Central memory CD8-positive, alpha-beta T cell (primary cell): ENCODE results near the gene CASK.

ENCODE experiments used
- ATAC-seq: fragments of 150-1000 bp; cut with Tn5 transposase; replicated peaks from 2 replicates; pipeline ENCODE4 v1.10.0; 2022; ENCODE audit warnings: mild to moderate bottlenecking, moderate FRiP score, moderate number of reproducible peaks; ENCODE audit not compliant: poor library complexity, severe bottlenecking; ENCODE audit errors: extremely low read depth
- DNase-seq, 2 donors: peaks; one replicate each; pipeline ENCODE4 v3.0.0; 2021; ENCODE audit warnings: low spot score in 2 of 2
- H3K27ac Mint-ChIP-seq: one replicate; pipeline ENCODE4 v1.8.0; 2022; ENCODE audit warnings: low read depth, mild to moderate bottlenecking, moderate library complexity, mixed read lengths
- H3K27me3 Mint-ChIP-seq: one replicate; pipeline ENCODE4 v1.8.0; 2022; ENCODE audit warnings: mixed read lengths
- H3K36me3 Mint-ChIP-seq: one replicate; pipeline ENCODE4 v1.8.0; 2022; ENCODE audit warnings: mild to moderate bottlenecking, moderate library complexity, mixed read lengths; ENCODE audit not compliant: insufficient read depth
- H3K4me1 Mint-ChIP-seq: one replicate; pipeline ENCODE4 v1.8.0; 2022; ENCODE audit warnings: mixed read lengths
- H3K4me3 Mint-ChIP-seq: one replicate; pipeline ENCODE4 v1.8.0; 2022; ENCODE audit warnings: mild to moderate bottlenecking, moderate library complexity, mixed read lengths
- H3K9me3 Mint-ChIP-seq: one replicate; pipeline ENCODE4 v1.8.0; 2022; ENCODE audit warnings: mixed read lengths

The CASK gene

DNA sequence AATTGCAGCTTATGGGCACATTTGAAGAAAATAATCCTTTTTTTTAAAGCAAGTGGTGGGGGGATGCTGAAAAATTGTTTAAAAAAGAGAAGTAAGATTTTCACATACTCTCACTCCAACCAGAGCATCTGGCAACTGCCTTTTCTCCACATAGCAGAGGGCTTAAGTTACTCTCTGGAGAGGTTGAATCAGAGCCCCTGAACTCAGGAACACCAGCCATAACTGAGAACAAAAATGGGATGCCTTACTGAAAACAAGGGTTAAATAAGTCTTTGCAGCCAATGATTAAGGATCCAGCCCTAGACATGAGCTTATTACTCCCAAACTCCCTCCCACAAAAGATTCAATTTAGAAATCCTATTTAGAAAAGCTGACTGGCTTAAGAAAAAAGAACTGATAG lies 27.5 kb downstream of the CASK start:
- DNase-seq: no peak
- Mint-ChIP-seq H3K36me3 (peaks cover 2% of the 10 kb centered on the region), H3K27ac (no peak overlapping the region), H3K4me3 (no peak overlapping the region), H3K4me1 (peaks cover 13% of the 10 kb centered on the region), H3K27me3 (no peaks in the 10 kb centered on the region), H3K9me3 (peaks cover 7% of the 10 kb centered on the region)
- no peak for ATAC-seq

DNA sequence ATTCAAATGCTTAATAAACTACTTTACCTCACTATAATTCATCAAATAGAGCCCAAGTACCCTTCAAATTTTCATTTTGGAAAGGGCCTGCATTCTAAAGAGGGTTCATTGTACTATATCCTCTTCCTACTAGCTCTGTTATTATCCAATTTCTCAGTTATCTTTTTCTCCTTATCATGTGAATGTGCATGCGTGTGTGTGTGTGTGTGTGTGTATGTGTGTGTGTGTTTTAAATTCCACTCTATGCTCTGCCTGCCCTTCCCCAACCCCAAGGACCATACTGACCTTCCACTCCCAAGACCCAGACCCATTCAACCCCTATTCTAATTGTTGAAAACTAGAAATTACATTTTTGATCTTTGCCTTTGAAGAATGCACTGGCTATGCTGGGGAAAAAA lies 33.3 kb downstream of the CASK start:
- no peak overlapping the region for H3K27ac Mint-ChIP-seq
- ATAC-seq: no peak
- H3K4me3 Mint-ChIP-seq: no peak overlapping the region

DNA sequence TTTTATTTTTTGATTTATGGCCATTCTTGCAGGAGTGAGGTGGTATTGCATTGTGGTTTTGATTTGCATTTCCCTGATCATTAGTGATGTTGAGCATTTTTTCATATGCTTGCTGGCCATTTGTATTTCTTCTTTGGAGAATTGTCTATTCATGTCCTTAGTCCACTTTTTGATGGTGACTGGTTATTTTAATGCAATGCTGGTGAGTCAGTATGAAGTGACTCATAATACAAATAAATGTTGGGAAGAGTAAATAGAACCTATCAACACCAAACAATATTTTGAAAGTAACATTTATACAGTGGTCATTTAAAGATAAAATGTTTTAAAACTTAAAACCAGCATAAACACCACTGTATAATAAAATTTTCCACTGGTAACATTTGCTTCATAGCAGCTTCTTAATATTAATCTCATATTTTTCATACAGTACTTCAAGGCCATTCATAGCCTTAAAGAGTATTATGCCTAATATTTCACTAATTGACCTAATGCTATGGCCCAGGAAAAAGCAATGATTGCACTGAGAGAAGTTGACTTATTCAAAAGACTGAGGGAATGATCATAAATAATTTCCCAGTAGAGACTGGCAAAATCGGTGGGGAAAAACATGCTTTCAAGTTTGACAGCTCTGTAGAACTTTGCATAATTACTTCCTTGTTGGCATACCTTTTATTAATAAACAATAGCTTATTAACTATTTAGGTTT lies 33.9 kb downstream of the CASK start:
- Mint-ChIP-seq H3K27ac (no peak overlapping the region), H3K36me3 (peaks cover 2% of the 10 kb centered on the region), H3K4me1 (peaks cover 19% of the 10 kb centered on the region), H3K9me3 (no peaks in the 10 kb centered on the region), H3K4me3 (no peak overlapping the region), H3K27me3 (no peaks in the 10 kb centered on the region)
- ATAC-seq (no peak), DNase-seq (no peak)

More for the DNA sequence above, 33.3 kb downstream of the CASK start:
- DNase-seq: no peak
- no peaks in the 10 kb centered on the region for H3K27me3 Mint-ChIP-seq
- H3K4me1 Mint-ChIP-seq: peaks cover 20% of the 10 kb centered on the region
- no peaks in the 10 kb centered on the region for H3K9me3 Mint-ChIP-seq
- peaks cover 2% of the 10 kb centered on the region for H3K36me3 Mint-ChIP-seq

- H3K4me3 Mint-ChIP-seq: no peak overlapping the region
Observed at GRCh38 chrX:41887691-41888090, 35.7 kb downstream of the CASK start.

DNA sequence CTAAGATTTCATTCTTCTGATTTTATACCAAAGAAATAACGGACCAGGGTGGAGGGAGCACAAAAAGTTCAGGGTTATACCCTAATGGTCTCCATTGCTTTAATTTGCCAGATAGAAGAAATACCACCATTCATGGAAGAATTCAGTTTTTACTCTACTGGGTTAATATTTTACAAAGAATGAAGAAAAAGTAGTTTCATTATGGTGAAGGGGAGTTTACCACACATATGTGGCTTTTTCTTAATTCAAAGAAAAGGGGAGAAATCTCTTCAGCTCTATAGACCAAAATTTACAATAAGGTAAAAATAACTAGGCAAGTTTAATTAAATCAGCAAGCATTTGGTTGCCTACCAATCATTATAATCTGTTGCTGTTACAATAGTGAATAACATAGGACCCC lies 37.6 kb downstream of the CASK start:
- Mint-ChIP-seq H3K9me3 (no peaks in the 10 kb centered on the region), H3K4me3 (no peak overlapping the region), H3K4me1 (peaks cover 40% of the 10 kb centered on the region), H3K27me3 (no peaks in the 10 kb centered on the region), H3K27ac (no peak overlapping the region), H3K36me3 (peaks cover 2% of the 10 kb centered on the region)
- ATAC-seq (no peak), DNase-seq (no peak)

More at GRCh38 chrX:41887691-41888090, 35.7 kb downstream of the CASK start:
- Mint-ChIP-seq H3K9me3 (no peaks in the 10 kb centered on the region), H3K27ac (peak overlapping the region; percentile 29), H3K27me3 (no peaks in the 10 kb centered on the region), H3K36me3 (peaks cover 2% of the 10 kb centered on the region), H3K4me1 (peaks cover 32% of the 10 kb centered on the region)
- DNase-seq (no peak), ATAC-seq (no peak)

GRCh38 chrX:41881166-41881565 lies 42.2 kb downstream of the CASK start:
- ATAC-seq (no peak), DNase-seq (no peak)
- H3K9me3 Mint-ChIP-seq: no peaks in the 10 kb centered on the region
- H3K27me3 Mint-ChIP-seq: no peaks in the 10 kb centered on the region
- H3K36me3 Mint-ChIP-seq: no peaks in the 10 kb centered on the region
- peak overlapping the region; percentile 0 for H3K27ac Mint-ChIP-seq
- H3K4me3 Mint-ChIP-seq: no peak overlapping the region
- peaks cover 43% of the 10 kb centered on the region for H3K4me1 Mint-ChIP-seq

DNA sequence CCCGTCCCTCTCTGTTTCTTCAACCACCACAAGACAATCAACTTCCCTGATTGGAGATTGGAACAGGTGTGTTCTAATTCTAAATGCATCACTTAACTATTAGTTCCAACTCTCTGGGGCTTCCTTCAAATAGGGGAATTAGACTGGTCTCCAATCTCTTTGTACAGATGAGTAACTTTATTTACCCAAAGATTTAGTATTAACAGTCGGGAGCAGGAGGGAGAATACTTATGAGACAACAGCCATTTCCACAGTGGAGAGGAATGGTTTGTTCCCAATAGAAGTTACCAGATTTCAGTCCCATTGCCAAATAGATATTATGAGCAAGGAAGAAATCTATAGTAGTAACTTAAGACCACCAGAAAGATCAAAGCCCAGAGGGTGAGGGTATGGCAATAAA lies 46.2 kb downstream of the CASK start:
- Mint-ChIP-seq H3K36me3 (no peaks in the 10 kb centered on the region), H3K4me3 (no peak overlapping the region), H3K4me1 (peaks cover 46% of the 10 kb centered on the region), H3K27me3 (no peaks in the 10 kb centered on the region), H3K9me3 (no peaks in the 10 kb centered on the region), H3K27ac (no peak overlapping the region)
- no peak for ATAC-seq
- DNase-seq: no peak

DNA sequence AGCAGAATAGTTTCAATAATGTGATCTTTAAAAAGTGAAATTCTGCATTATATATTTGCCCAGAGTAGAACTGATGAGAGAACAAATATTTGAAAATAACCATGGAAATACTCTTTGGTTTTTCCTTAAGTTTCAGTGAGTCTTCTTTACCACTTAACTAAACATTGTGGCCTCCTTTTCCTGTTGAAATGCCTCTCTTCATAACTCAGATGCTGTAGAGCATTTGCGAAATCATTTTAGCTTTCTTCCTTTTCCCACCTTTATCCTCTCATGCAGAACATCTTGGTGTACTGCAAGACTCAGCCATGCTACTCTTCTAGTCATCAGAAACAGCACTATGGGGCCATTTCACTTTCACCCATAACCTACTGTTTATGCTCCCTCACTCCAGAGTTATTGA lies 48.2 kb downstream of the CASK start:
- Mint-ChIP-seq H3K27ac (no peak overlapping the region), H3K27me3 (no peaks in the 10 kb centered on the region), H3K9me3 (no peaks in the 10 kb centered on the region), H3K4me1 (peaks cover 44% of the 10 kb centered on the region), H3K4me3 (no peak overlapping the region), H3K36me3 (no peaks in the 10 kb centered on the region)
- DNase-seq (no peak), ATAC-seq (no peak)

GRCh38 chrX:41870719-41871151 lies 52.6 kb downstream of the CASK start:
- no peak overlapping the region for H3K27ac Mint-ChIP-seq
- DNase-seq: no peak
- no peak overlapping the region for H3K4me3 Mint-ChIP-seq

GRCh38 chrX:41868392-41868977 lies 54.9 kb downstream of the CASK start:
- ATAC-seq (peak; percentile 52), DNase-seq (no peak)
- Mint-ChIP-seq H3K36me3 (peaks cover 2% of the 10 kb centered on the region), H3K27me3 (no peaks in the 10 kb centered on the region), H3K9me3 (no peaks in the 10 kb centered on the region), H3K27ac (peak overlapping the region; percentile 71), H3K4me3 (no peak overlapping the region), H3K4me1 (peaks cover 54% of the 10 kb centered on the region)

More at GRCh38 chrX:41870719-41871151, 52.6 kb downstream of the CASK start:
- no peaks in the 10 kb centered on the region for H3K36me3 Mint-ChIP-seq
- no peak for ATAC-seq
- H3K4me1 Mint-ChIP-seq: peaks cover 55% of the 10 kb centered on the region
- no peaks in the 10 kb centered on the region for H3K27me3 Mint-ChIP-seq
- no peaks in the 10 kb centered on the region for H3K9me3 Mint-ChIP-seq

DNA sequence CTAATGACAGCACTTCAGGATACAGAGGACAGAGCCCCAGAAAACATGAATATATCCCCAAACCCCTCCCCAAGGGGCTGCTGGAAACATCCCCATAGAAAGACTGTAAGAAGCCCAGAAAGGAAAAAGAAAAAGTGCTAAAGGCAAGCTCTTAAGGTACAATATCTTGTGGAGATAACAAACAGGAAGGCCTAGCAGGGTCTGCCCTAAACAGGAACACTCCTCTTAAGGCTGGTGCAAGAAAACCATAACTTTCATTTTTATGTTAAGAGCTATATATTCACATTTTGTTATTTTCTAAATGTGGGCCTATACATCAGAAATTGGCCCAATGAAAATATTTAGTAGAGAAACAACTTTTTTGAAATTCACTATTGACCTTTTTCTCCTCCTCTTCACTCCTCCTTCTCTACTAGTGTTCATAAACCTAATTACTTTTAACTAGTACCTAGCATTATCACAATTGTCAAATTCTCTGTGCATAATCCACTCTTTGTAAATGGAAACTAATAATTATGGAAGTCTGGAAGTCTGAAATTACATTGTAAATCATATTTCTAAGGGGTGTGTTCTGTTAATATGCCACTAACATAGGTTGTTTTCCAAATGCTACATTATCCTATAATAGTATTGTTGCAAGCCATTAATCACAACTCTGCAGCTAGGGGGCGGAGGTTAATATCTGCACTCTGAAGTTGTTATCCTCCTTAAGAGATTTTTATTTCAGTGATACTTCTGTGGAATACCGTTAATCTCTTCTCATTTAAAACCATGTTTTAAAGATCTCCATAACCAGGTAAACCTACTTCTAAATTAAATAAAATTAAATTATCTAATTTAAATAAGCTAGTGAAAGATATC lies 59.8 kb downstream of the CASK start:
- H3K4me3 Mint-ChIP-seq: peak overlapping the region; percentile 38
- peaks cover 53% of the 10 kb centered on the region for H3K4me1 Mint-ChIP-seq
- H3K9me3 Mint-ChIP-seq: no peaks in the 10 kb centered on the region
- ATAC-seq: peak; percentile 59
- H3K27me3 Mint-ChIP-seq: no peaks in the 10 kb centered on the region
- no peak for DNase-seq
- H3K27ac Mint-ChIP-seq: peak overlapping the region; percentile 81
- peaks cover 5% of the 10 kb centered on the region for H3K36me3 Mint-ChIP-seq

- H3K27ac Mint-ChIP-seq: peak overlapping the region; percentile 81
- no peaks in the 10 kb centered on the region for H3K27me3 Mint-ChIP-seq
- H3K36me3 Mint-ChIP-seq: peaks cover 5% of the 10 kb centered on the region
- DNase-seq: no peak
- H3K9me3 Mint-ChIP-seq: no peaks in the 10 kb centered on the region
- H3K4me3 Mint-ChIP-seq: peak overlapping the region; percentile 63
- peak; percentile 65 for ATAC-seq
- peaks cover 53% of the 10 kb centered on the region for H3K4me1 Mint-ChIP-seq
Observed at GRCh38 chrX:41862562-41863184, 60.7 kb downstream of the CASK start.
